DOHH2 (cell line): ENCODE results near the gene CRYBA2.

Experiments used
- H3F3A ChIP-seq: fragments of 200-600 bp; sonication (generic), shearing (Covaris generic); 2 replicates; pipeline ENCODE4 v1.6.0; 2016; ENCODE audit warnings: antibody characterized with exemption, mild to moderate bottlenecking; ENCODE audit not compliant: control insufficient read depth, insufficient read depth
- H3K27ac ChIP-seq: fragments of 200-600 bp; sonication (generic); 2 replicates; pipeline ENCODE4 v1.5.1; 2014; ENCODE audit warnings: low read depth, mild to moderate bottlenecking, low read length, moderate library complexity
- H3K27me3 ChIP-seq: fragments of 200-600 bp; sonication (generic); 2 replicates; pipeline ENCODE4 v1.6.1; 2014; ENCODE audit warnings: mild to moderate bottlenecking, low read length, mixed read lengths; ENCODE audit not compliant: control insufficient read depth
- H3K36me3 ChIP-seq: fragments of 200-600 bp; sonication (generic); 2 replicates; pipeline ENCODE4 v1.6.1; 2014; ENCODE audit warnings: mild to moderate bottlenecking, low read length, moderate library complexity, mixed read lengths; ENCODE audit not compliant: control insufficient read depth
- H3K4me1 ChIP-seq: fragments of 200-600 bp; sonication (generic); 2 replicates; pipeline ENCODE4 v1.6.1; 2014; ENCODE audit warnings: mild to moderate bottlenecking, low read length, mixed read lengths; ENCODE audit not compliant: control insufficient read depth
- H3K4me2 ChIP-seq: fragments of 200-600 bp; sonication (generic); 2 replicates; pipeline ENCODE4 v1.6.0; 2014; ENCODE audit warnings: mild to moderate bottlenecking, low read length, moderate library complexity
- H3K4me3 ChIP-seq: fragments of 200-600 bp; sonication (generic); 2 replicates; pipeline ENCODE4 v1.5.1; 2014; ENCODE audit warnings: mild to moderate bottlenecking, low read length, mixed read lengths
- H3K79me2 ChIP-seq: fragments of 200-600 bp; sonication (generic); 2 replicates; pipeline ENCODE4 v1.6.1; 2014; ENCODE audit warnings: mild to moderate bottlenecking, low read length, mixed read lengths; ENCODE audit not compliant: control insufficient read depth
- H3K9me2 ChIP-seq: fragments of 200-600 bp; sonication (generic); replicated peaks from 2 replicates; pipeline ENCODE4 v1.6.1; 2014; ENCODE audit warnings: mild to moderate bottlenecking, low read length, mixed read lengths; ENCODE audit not compliant: control insufficient read depth
- H3K9me3 ChIP-seq: fragments of 200-600 bp; sonication (generic); 2 replicates; pipeline ENCODE4 v1.6.1; 2014; ENCODE audit warnings: antibody characterized with exemption, low read length, mixed read lengths; ENCODE audit not compliant: control insufficient read depth, insufficient read depth
- H4K20me1 ChIP-seq: fragments of 200-600 bp; sonication (generic); 2 replicates; pipeline ENCODE4 v1.6.0; 2014; ENCODE audit warnings: low read depth, mild to moderate bottlenecking, antibody characterized with exemption, low read length, moderate library complexity; ENCODE audit not compliant: control insufficient read depth, insufficient read depth
- CTCF ChIP-seq: fragments of 200-600 bp; sonication (generic); IDR thresholded peaks from one replicate; pipeline ENCODE4 v1.5.1; 2014; ENCODE audit warnings: antibody characterized with exemption, mild to moderate bottlenecking, low read depth, low read length; ENCODE audit not compliant: poor library complexity, severe bottlenecking
- EZH2phosphoT487 ChIP-seq: fragments of 200-600 bp; sonication (generic); IDR thresholded peaks from 2 replicates; pipeline ENCODE4 v1.6.1; 2017; ENCODE audit warnings: borderline replicate concordance, mild to moderate bottlenecking, antibody characterized with exemption, low read length, moderate library complexity, mixed read lengths

CRYBA2 gene

GRCh38 chr2:219028141-219028540, 34.9 kb upstream of the CRYBA2 start:
- H3K4me1 ChIP-seq, result no peaks in the 10 kb centered on the region
- no peaks in the 10 kb centered on the region for H3K9me2 ChIP-seq
- H3K4me3 ChIP-seq, result no peak overlapping the region
- TF ChIP-seq CTCF, result no peak
- TF ChIP-seq EZH2phosphoT487, result no peak
- no peaks in the 10 kb centered on the region for H4K20me1 ChIP-seq
- no peaks in the 10 kb centered on the region for H3K9me3 ChIP-seq
- no peaks in the 10 kb centered on the region for H3F3A ChIP-seq
- H3K27ac ChIP-seq, result no peak overlapping the region
- no peak overlapping the region for H3K4me2 ChIP-seq
- no peaks in the 10 kb centered on the region for H3K79me2 ChIP-seq
- no peaks in the 10 kb centered on the region; the same call in 1 of the 2 replicates for H3K27me3 ChIP-seq
- no peaks in the 10 kb centered on the region for H3K36me3 ChIP-seq

- Histone ChIP-seq H3K27me3 (peaks cover 2% of the 10 kb centered on the region; the same call in 1 of the 2 replicates), H3K4me1 (no peaks in the 10 kb centered on the region), H3K4me3 (no peak overlapping the region), H3K27ac (no peak overlapping the region), H3K36me3 (no peaks in the 10 kb centered on the region), H3K9me2 (no peaks in the 10 kb centered on the region), H3K4me2 (no peak overlapping the region), H4K20me1 (no peaks in the 10 kb centered on the region), H3K9me3 (no peaks in the 10 kb centered on the region), H3K79me2 (no peaks in the 10 kb centered on the region), H3F3A (no peaks in the 10 kb centered on the region)
- no peak for TF ChIP-seq CTCF
- TF ChIP-seq EZH2phosphoT487, result no peak
Measured at GRCh38 chr2:219027511-219028055, 34.4 kb upstream of the CRYBA2 start.

GRCh38 chr2:219026946-219027345, 33.7 kb upstream of the CRYBA2 start:
- H3K4me3 ChIP-seq, result no peak overlapping the region
- no peaks in the 10 kb centered on the region for H3K9me2 ChIP-seq
- no peaks in the 10 kb centered on the region for H4K20me1 ChIP-seq
- no peaks in the 10 kb centered on the region for H3F3A ChIP-seq
- H3K27ac ChIP-seq, result no peak overlapping the region
- no peaks in the 10 kb centered on the region for H3K9me3 ChIP-seq
- TF ChIP-seq CTCF (no peak), EZH2phosphoT487 (no peak)
- no peaks in the 10 kb centered on the region for H3K36me3 ChIP-seq
- no peaks in the 10 kb centered on the region for H3K4me1 ChIP-seq
- no peaks in the 10 kb centered on the region for H3K79me2 ChIP-seq
- H3K27me3 ChIP-seq, result peaks cover 2% of the 10 kb centered on the region; the same call in 1 of the 2 replicates
- no peak overlapping the region for H3K4me2 ChIP-seq
